ENCODE data around the gene JUND.
A peak's percentile ranks its signal among the peaks of the same experiment; 100 is the strongest.

Gene JUND

DNA sequence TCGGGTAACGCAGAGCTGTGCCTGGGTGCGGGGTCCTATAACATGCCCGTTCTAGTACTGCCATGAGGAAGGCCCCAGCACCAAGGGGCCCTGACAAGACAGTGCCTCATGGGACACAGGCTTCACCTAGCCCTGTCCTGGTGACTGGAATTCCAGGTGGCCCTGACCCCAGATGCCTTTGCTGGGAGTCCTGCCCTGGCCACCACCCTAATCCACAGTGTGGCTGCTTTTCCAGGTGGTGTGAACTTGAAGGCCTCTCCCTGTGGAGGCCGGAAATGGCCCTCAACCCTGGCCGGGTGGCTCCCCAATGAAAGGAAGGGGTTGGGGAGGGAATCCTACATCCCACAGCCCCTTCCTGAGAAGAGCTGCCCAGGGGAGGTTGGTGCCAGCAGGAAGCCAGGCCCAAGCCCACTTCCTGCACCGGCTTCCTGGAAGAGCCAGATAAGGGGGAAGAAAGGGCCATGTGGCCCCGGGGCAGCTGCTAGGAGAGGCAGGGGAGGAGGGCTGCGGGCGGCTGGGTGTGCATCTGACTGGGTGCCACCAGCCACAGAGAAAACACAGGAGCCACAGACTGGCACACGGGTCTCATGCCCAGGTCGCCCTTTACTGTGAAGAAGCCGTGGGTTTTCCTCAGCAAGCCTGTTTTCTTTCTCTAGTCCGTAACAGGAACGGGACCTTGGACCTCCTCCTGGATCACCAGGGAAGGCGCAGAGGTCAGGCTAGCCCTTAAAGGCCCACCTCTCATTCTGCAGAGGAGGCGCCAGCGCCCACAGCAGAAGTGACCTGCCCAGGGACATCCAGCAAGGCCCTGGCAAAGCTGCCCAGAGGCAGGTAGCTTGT lies 36.8 kb upstream of the JUND start:
- TF ChIP-seq, protein P1, sequence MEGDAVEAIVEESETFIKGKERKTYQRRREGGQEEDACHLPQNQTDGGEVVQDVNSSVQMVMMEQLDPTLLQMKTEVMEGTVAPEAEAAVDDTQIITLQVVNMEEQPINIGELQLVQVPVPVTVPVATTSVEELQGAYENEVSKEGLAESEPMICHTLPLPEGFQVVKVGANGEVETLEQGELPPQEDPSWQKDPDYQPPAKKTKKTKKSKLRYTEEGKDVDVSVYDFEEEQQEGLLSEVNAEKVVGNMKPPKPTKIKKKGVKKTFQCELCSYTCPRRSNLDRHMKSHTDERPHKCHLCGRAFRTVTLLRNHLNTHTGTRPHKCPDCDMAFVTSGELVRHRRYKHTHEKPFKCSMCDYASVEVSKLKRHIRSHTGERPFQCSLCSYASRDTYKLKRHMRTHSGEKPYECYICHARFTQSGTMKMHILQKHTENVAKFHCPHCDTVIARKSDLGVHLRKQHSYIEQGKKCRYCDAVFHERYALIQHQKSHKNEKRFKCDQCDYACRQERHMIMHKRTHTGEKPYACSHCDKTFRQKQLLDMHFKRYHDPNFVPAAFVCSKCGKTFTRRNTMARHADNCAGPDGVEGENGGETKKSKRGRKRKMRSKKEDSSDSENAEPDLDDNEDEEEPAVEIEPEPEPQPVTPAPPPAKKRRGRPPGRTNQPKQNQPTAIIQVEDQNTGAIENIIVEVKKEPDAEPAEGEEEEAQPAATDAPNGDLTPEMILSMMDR (IDR thresholded peaks at IDR 0.05; ENCODE audit: low read depth, low read length) = no peak
- no peak for DNase-seq
- 0 out of 2 replicates have a peak overlapping the region, but pooled peaks have one; percentile 20 for H3K27ac ChIP-seq

DNA sequence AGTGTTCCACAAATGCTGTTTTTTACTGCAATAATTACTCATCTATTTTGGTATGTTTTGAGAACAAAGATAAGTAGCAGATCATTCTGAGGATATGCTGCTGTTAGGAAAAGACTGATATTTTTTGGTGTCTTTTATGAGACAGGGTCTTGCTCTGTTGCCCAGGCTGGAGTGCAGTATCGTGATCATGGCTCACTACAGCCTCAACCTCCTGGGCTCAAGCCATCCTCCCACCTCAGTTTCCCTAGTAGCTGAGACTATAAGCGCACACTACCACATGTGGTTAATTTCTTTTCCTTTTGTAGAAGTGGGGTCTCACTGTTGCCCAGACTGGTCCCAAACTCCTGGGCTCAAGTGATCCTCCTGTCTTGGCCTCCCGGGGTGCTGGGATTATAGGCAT lies 32.0 kb upstream of the JUND start:
- Histone ChIP-seq H3K9me3 (ENCODE audit: severe bottlenecking) (no peaks in the 10 kb centered on the region), H3K27ac (no peak overlapping the region), H3K36me3 (peaks cover 66% of the 10 kb centered on the region), H3K4me3 (ENCODE audit: low read depth, low read length) (no peak overlapping the region), H3K27me3 (ENCODE audit: insufficient read depth, low read depth, severe bottlenecking) (no peaks in the 10 kb centered on the region)
- DNase-seq = no peak
- TF ChIP-seq, protein P1 (IDR thresholded peaks at IDR 0.05; ENCODE audit: low read depth, low read length) = no peak

More for the DNA sequence above, 36.8 kb upstream of the JUND start:
- Histone ChIP-seq H3K27me3 (ENCODE audit: insufficient read depth, low read depth, severe bottlenecking) (no peaks in the 10 kb centered on the region), H3K9me3 (ENCODE audit: severe bottlenecking) (no peaks in the 10 kb centered on the region), H3K4me3 (ENCODE audit: low read depth, low read length) (no peak overlapping the region), H3K36me3 (peaks cover 34% of the 10 kb centered on the region)

DNA sequence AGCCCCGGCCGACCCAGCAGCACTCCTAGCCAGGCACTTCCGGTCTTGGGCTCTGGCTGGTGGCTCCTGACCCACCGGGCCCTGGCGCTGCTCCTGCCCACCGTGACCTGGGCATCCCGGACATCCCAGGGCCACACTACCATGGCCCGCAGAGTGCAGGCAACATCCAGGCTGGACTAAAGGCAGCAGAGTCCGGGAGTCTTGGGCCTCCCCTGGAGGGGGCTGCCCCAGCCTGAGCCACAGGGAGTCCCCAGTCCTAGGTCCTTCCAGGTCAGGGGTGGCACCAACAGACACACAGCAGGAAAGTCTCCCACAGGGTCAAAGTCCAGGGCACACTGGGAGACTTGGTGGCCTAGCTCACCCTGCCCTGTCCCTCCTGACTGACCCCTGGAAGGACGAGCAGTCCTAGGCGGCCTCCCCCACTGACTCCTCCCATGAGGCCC lies 30.7 kb upstream of the JUND start:
- H3K27me3 ChIP-seq (ENCODE audit: insufficient read depth, low read depth, severe bottlenecking) = no peaks in the 10 kb centered on the region
- no peak overlapping the region for H3K27ac ChIP-seq
- H3K36me3 ChIP-seq = peaks cover 77% of the 10 kb centered on the region
- no peaks in the 10 kb centered on the region for H3K9me3 ChIP-seq (ENCODE audit: severe bottlenecking)
- no peak for DNase-seq
- no peak overlapping the region for H3K4me3 ChIP-seq (ENCODE audit: low read depth, low read length)
- TF ChIP-seq, protein P1 (IDR thresholded peaks at IDR 0.05; ENCODE audit: low read depth, low read length) = no peak

DNA sequence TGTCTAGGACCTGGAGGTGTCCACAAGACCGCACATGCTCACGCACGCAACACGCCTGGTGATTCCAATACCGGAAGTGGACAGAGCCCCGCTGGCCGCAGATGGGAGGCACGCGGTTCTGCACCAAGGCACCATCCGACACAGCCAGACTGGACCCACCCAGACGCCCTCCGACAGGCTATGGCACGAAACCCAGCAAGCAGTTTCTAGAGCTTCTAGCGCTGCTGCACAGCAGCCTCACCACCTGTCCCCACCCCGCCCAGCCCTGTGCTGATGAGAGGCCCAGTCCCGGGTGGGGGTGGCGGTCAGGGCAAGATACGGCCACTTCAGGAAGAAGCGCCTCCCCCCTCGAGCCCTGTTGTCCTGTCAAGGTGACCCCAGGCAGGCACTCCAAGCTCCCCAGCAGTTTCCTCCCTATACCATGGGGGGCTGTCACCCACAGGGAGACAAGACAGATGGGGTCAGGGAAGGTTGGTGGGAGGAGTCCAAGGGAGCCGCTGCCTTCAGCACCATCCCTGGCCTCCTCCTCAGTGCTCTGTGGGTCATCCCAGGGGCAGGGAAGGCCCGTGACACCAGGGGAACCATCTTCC lies 30.2 kb upstream of the JUND start:
- Histone ChIP-seq H3K27ac (no peak overlapping the region), H3K36me3 (peaks cover 82% of the 10 kb centered on the region), H3K4me3 (ENCODE audit: low read depth, low read length) (no peak overlapping the region), H3K9me3 (ENCODE audit: severe bottlenecking) (no peaks in the 10 kb centered on the region), H3K27me3 (ENCODE audit: insufficient read depth, low read depth, severe bottlenecking) (no peaks in the 10 kb centered on the region)
- TF ChIP-seq, protein P1 (IDR thresholded peaks at IDR 0.05; ENCODE audit: low read depth, low read length) = no peak
- no peak for DNase-seq

DNA sequence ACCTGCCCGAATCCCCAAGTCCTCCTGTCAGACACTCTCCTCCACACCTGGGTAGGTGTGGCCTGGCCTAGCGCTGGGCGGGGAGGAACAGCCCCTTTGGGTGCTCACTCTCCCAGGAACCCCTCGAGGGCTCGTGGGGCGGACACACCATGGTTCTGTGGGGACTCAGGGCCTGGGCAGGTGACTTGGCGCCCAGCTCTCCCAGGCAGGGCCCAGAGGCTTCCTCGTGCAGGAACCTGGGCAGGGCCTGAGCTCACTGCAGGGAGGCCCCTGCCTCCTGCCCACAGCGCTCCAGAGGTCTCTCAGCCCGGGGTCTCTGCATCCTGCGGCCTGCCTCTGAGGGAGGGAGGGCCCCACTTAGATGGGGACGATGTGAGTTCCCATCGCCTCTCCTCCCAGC lies 29.5 kb upstream of the JUND start:
- no peaks in the 10 kb centered on the region for H3K27me3 ChIP-seq (ENCODE audit: insufficient read depth, low read depth, severe bottlenecking)
- H3K27ac ChIP-seq = no peak overlapping the region
- TF ChIP-seq, protein P1 (IDR thresholded peaks at IDR 0.05; ENCODE audit: low read depth, low read length) = no peak
- H3K36me3 ChIP-seq = peaks cover 89% of the 10 kb centered on the region
- no peaks in the 10 kb centered on the region for H3K9me3 ChIP-seq (ENCODE audit: severe bottlenecking)
- H3K4me3 ChIP-seq (ENCODE audit: low read depth, low read length) = no peak overlapping the region
- no peak for DNase-seq
